ENCODE results near the gene ATP2A3.
A peak's percentile ranks its signal among the peaks of the same experiment; 100 is the strongest.

Gene ATP2A3

GRCh38 chr17:3907483-3908216 lies 56.6 kb downstream of the ATP2A3 start:
- ATAC-seq: no peak

GRCh38 chr17:3906881-3907280 lies 57.4 kb downstream of the ATP2A3 start:
- no peak for ATAC-seq

- no peak for ATAC-seq
Measured at GRCh38 chr17:3905017-3905520, 59.2 kb downstream of the ATP2A3 start.

GRCh38 chr17:3904501-3904900 lies 59.7 kb downstream of the ATP2A3 start:
- ATAC-seq: peak in 1 of 2 donors; percentile 27

- ATAC-seq: no peak
Measured at GRCh38 chr17:3903881-3904290, 60.4 kb downstream of the ATP2A3 start.

GRCh38 chr17:3903051-3903825 lies 61.0 kb downstream of the ATP2A3 start:
- no peak for ATAC-seq

- ATAC-seq: no peak
Measured at GRCh38 chr17:3900646-3901045, 63.6 kb downstream of the ATP2A3 start.

GRCh38 chr17:3897731-3898130 lies 66.5 kb downstream of the ATP2A3 start:
- ATAC-seq: no peak

GRCh38 chr17:3896968-3897235 lies 67.3 kb downstream of the ATP2A3 start:
- no peak for ATAC-seq

GRCh38 chr17:3896108-3896967 lies 67.9 kb downstream of the ATP2A3 start:
- no peak for ATAC-seq

GRCh38 chr17:3895354-3895753 lies 68.9 kb downstream of the ATP2A3 start:
- no peak for ATAC-seq

GRCh38 chr17:3894911-3895343 lies 69.3 kb downstream of the ATP2A3 start:
- no peak for ATAC-seq

- no peak for ATAC-seq
Measured at GRCh38 chr17:3894188-3894587, 70.0 kb downstream of the ATP2A3 start.

GRCh38 chr17:3893720-3894116 lies 70.5 kb downstream of the ATP2A3 start:
- ATAC-seq: no peak

- ATAC-seq: peak; percentile 89 to 90
Measured at GRCh38 chr17:3893003-3893719, 71.1 kb downstream of the ATP2A3 start, which contains the start of gene CAMKK1. Gene CAMKK1 (minus strand): TSS chr17:3893053. CDS start chr17:3885687, 7,366 bp downstream.

GRCh38 chr17:3892095-3892998 lies 71.9 kb downstream of the ATP2A3 start:
- peak; percentile 22 to 37 for ATAC-seq

- no peak for ATAC-seq
Measured at GRCh38 chr17:3891626-3892094, 72.6 kb downstream of the ATP2A3 start.

- ATAC-seq: no peak
Measured at GRCh38 chr17:3890878-3891219, 73.4 kb downstream of the ATP2A3 start.

- ATAC-seq: no peak
Measured at GRCh38 chr17:3890082-3890877, 74.0 kb downstream of the ATP2A3 start.

- ATAC-seq: no peak
Measured at GRCh38 chr17:3889325-3890012, 74.8 kb downstream of the ATP2A3 start.
